HG03439 (cell line): Measurements from ENCODE around the gene CTDSP1.

Experiments
- ATAC-seq: cut with Tn5 transposase; IDR thresholded peaks from one replicate; pipeline ENCODE4 v1.9.1; 2021; ENCODE audit warnings: mild to moderate bottlenecking, moderate library complexity; ENCODE audit not compliant: unreplicated experiment

Gene CTDSP1

GRCh38 chr2:218382785-218383184 is 16.9 kb upstream of the CTDSP1 start:
- no peak for ATAC-seq

GRCh38 chr2:218383892-218384519 is 15.7 kb upstream of the CTDSP1 start:
- ATAC-seq = no peak

GRCh38 chr2:218384975-218385374 is 14.7 kb upstream of the CTDSP1 start:
- no peak for ATAC-seq

GRCh38 chr2:218386505-218387368 is 12.9 kb upstream of the CTDSP1 start:
- ATAC-seq = no peak

- ATAC-seq = no peak
These were observed 12.1 kb upstream of the CTDSP1 start for GRCh38 chr2:218387369-218388194.

- ATAC-seq = no peak
These were observed 10.1 kb upstream of the CTDSP1 start for GRCh38 chr2:218389333-218390150.

GRCh38 chr2:218391202-218391601 is 8.5 kb upstream of the CTDSP1 start:
- ATAC-seq = no peak

GRCh38 chr2:218392459-218392858 is 7.2 kb upstream of the CTDSP1 start:
- ATAC-seq = no peak

GRCh38 chr2:218392891-218393462 is 6.7 kb upstream of the CTDSP1 start:
- no peak for ATAC-seq

GRCh38 chr2:218393750-218394290 is 5.8 kb upstream of the CTDSP1 start:
- ATAC-seq = no peak

- no peak for ATAC-seq
These were observed 5.2 kb upstream of the CTDSP1 start for GRCh38 chr2:218394298-218395089.

- no peak for ATAC-seq
These were observed 4.6 kb upstream of the CTDSP1 start for GRCh38 chr2:218395090-218395444.

GRCh38 chr2:218395456-218395825 is 4.2 kb upstream of the CTDSP1 start:
- no peak for ATAC-seq

- ATAC-seq = peak; percentile 46
These were observed 3.6 kb upstream of the CTDSP1 start for GRCh38 chr2:218395826-218396687.

- no peak for ATAC-seq
These were observed 2.8 kb upstream of the CTDSP1 start for GRCh38 chr2:218396688-218397462.

GRCh38 chr2:218397463-218397819 is 2.2 kb upstream of the CTDSP1 start:
- ATAC-seq = no peak

- ATAC-seq = peak; percentile 15
These were observed 1.7 kb upstream of the CTDSP1 start for GRCh38 chr2:218397820-218398436.
